ENCODE measurements around the gene MAPK4.
"Not testable (repeated sequence)": the region's sequence is repeated elsewhere in the genome, so short reads cannot be mapped to it uniquely, and the experiment has no call there.

The MAPK4 gene

DNA sequence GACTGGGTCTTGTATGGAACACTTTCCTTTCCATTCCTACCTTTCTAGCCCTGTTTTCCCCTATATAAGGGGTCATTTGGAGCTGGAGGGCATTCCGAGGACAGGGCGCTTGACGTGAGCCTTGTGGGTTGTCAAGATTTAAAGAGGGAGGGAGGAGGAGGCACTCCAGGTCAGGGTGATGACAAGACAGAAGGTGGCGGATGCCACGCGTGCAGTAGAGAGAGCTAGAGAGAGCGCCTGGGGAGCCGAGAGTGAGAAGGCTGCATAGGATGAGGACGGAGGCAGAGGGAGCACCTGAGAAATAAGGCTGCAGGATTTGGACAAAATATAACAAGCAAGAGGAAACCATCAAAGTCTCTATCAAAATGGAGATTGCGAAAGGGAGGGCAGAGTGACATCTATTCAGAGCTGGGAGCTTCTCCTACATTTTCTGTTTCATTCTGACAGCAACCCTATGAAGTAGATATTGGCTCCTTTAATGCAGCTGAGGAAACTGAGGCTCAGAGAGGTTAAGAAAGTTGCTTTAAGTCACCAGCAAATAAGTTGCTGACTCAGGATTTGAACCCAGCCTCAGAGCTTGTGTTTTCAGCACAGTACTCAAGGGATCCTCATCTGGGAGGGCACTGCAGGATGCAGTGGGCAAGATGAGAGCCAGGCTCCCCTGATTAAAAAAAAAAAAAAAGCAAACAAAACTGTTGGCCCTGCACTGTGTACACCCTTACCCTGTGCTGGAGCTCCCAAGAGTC, 135.7 kb downstream of the MAPK4 start:
- no peak for DNase-seq

DNA sequence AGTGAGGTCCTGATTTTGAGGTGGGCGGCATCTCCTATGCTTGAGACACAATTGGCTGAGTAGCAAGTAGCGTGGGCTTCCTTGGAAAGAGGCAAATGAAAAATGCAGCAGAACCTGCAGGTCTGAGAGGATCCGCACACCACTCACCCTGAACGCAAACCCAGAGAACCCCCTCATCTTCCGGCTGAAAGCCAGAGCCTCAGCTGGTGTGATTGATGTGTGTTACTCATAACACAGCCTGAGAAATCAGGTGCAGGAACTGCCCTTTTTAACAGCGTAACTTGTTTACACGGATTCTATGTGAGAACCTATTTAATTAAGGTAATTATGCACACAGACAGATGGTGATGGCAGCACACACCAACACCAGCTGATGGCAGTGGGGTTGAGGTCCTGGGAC, 136.5 kb downstream of the MAPK4 start:
- no peak for DNase-seq

DNA sequence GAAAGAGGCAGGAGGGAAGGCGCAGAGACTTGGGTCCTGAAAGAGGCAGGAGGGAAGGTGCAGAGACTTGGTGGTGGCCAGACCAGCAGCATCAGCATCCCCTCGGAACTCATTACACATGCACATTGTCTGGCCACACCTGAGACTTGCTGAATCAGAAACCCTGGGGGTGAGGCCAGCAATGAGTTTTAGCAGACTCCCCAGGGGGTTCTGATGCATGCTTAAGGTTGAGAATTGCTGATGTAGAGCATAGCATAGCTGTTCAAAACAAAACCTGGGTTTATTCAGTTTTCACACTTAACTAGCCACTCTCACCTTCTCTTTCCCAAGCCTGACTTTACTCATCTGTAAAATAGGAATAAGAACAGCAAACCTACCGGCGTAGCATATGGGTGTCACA, 137.0 kb downstream of the MAPK4 start:
- no peak for DNase-seq

DNA sequence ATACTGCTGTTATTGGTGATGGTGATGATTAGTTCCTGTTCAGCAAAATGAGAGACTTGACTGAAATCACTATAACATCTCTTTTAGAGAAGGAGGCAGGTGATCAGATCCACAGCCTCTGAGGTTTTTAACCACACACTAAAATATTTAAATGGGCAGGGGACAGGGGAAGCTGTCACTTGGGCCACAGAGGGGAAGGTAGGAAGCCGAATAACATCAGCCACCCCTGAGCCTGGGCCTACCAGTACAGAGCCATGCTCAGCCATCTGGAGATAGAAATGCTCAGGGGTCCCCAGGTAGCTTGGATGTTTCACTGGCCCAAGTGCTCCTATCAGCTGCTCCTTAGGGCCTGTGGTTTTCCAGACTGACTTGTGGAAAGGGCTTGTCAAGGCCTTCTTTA, 137.6 kb downstream of the MAPK4 start:
- no peak for DNase-seq

DNA sequence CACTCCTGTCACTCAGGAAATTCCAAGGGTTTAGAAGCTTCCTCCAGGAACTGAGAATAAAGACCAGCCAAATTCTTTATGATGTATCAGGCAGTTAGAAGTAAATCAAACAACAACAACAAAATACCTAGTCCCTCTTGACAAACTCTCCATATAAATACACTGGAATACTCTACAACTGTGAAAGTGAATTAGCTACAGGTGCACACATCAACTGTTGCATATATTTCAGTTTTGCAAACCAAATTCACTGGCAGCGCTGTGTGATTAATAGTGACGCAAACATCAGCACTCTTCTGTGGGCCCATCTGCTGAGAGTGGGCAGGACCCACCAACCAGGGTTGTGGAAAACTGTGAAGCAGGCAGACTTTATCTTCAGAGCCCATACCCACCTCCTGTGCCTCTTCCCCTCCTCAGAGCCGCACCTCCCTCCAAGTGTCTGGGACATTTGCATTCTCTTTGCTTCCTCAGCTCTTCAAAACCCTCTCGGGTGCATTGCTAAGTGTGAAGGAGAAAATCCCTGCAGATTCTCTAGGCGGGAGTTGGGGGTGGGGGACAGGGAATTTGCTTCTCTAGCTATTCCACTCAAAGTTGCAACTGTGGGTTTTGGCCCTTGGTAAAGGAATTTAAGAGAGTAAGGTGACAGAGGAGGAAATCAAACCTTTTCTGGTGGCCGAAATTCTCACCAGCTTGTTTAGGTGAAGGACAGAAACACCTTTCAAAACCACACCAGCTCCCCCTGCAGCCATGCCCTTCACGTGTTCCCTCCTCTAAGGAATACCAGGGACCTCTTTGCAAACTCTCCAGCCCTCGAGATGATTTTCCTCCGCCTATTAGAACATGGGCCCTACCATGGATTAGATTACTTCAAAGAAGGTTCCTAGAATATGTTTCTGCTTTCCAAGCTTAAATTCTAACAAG, 140.6 kb downstream of the MAPK4 start:
- DNase-seq = no peak

DNA sequence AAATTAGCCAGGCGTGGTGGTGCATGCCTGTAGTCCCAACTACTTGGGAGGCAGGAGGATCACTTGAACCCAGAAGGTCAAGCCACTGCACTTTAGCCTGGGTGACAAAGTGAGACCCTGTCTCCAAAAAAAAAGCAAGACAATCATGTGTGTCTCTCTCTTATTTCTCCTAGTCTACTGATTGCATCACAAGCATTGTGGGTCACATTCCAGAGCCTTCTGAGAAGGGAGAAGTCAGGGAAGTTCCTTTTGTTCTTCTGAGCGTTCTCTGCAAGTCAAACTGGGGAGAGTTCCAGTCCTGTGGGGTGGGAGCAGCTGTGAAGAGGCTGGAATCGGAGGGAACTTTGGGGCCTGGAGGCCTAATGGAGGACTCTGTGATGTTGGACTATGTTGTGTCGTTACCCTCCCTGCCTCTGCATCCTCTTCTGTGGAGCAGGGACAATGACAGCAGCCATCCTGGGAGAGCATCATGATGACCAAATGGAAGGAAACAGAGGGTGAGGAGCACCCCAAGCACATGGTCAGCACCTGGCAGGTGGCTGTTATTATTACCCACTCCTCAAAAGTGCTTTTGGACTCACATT, 144.6 kb downstream of the MAPK4 start:
- DNase-seq = no peak

DNA sequence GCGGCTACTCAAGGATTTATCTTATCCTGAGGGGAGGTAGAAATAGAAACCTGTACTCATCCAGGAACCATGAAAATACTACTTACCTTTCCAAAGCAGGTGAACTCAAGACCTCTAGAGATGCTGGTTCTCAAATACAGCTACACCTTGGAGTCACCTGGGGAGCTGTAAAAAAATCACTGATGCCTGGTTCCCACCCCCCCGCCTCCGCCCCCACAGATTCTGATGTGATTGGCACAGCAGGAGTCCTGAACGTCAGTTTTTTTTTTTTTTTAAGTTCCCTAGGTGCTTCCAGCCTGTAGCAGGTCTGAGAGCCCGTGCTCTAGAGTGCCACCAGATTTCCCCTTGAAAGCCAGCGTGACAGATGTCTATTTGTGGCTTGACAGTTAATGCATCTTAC, 146.3 kb downstream of the MAPK4 start:
- no peak for DNase-seq

DNA sequence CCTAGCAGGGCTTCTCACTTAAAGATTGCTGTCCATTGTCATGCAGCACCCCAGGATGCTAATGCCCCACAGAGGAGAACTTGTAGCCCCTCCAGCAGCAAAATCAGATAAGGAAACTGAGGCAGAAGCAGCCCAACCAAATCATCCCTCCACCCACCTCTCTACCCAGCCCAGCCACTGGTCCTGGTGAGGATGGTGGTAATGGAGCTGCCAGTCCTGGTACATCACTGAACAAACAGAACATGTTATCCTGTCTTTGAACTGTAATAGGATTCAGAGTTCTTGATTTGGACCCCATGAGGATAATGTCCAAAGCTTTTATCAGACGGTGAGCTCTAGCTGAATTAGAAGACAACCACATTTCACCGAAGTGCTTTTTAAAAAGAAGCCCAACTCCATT, 146.8 kb downstream of the MAPK4 start:
- DNase-seq = no peak

DNA sequence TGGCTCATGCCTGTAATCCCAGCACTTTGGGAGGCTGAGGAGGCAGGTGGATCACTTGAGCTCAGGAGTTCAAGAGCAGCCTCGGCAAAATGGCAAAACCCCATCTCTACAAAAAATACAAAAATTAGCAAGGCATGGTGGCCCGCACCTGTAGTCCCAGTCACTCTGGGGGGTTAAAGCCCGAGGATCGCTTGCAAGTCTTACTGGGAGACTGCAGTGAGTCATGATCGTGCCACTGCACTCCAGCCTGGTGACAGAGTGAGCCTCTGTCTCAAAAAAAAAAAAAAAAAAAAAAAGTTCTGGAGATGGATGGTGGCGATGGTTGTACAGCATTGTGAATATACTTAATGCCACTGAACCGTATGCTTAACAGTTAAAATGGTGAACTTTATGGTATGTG, 147.4 kb downstream of the MAPK4 start:
- not testable (repeated sequence) for DNase-seq

DNA sequence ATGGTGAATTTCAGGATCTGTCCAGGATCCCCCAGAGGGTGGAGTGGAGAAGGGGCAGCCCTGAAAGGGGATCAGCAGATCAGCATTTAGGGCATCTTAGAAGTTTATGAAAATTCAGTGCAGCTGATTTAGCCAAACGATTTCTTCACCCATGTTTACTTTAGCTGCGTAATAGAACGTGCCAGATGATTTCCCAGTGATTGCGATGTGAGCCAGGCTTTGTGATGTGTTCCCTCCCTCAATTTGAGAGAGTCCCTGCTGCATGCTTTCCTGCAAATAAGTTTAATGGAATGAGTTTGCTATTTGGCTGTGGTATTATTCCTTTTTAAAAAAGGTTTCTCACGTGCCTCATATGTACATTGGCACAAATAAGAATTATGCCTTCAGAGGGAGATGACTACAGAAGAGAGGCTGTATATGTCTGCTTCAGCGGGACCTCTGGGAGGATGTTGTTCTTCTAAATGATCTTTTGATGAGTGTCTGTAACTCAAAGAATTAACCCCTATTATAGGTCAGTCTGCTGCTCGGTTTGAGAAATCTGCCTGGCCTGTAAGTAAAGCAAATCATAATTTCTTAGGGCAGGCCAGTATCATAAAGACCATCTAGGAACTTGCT, 148.1 kb downstream of the MAPK4 start:
- no peak for DNase-seq

DNA sequence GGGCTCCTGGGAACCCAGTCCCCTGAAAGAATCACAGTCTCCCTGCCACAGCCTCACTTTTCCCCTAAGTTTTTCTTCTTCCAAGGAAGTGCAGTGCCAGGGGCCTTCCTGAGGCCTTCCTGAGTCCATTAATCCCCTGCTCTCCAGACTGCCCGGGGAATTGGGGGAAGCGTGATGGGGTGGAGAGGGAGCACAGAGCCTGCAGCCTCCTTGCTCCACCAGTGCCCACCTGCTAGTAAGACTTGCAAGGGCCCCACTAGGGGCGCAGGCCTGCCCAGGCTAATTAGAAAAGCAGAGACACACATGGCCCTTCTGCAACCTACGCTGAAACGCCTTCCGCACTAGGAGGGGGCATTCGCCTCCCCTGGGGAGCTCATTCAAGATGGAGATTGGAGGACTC, 149.3 kb downstream of the MAPK4 start:
- no peak for DNase-seq

DNA sequence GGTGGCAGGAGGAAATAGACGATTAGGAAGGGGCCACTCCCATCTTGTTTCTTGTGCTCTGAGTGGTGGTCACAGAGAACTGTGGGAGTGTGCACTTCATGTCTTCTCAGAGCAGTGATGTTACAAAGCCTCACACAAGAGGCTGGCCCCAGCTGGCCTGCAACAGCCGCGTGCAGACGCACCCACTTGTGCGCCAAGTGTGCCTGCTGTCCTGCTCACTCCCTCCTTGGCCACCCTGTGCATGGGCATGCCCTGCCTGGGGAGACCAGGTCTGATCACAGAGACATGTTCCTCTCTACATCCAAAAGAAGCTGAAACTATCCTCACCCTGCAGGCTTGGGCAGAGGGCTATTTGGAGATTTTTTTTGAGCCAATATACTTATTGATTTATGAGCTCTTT, 151.5 kb downstream of the MAPK4 start:
- DNase-seq = no peak

DNA sequence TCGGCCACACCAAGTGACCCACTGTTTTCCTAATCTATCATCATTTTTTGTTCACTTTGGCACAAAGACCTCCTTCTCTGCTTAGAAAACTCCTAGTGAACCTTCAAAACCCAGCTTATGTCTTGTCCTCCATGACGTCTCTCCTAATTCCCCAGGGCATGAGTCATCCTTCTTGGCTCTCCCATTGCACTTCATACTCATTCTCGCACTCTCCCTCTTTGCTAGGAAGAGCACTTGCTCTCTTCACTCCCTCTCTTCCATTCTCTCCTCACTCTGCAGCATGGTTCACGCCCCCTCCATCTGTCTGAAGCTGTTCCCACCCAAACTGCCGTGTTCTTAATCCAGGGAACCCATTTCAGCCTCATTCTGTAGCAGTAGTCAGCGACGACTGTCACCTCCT, 156.0 kb downstream of the MAPK4 start:
- DNase-seq = no peak

DNA sequence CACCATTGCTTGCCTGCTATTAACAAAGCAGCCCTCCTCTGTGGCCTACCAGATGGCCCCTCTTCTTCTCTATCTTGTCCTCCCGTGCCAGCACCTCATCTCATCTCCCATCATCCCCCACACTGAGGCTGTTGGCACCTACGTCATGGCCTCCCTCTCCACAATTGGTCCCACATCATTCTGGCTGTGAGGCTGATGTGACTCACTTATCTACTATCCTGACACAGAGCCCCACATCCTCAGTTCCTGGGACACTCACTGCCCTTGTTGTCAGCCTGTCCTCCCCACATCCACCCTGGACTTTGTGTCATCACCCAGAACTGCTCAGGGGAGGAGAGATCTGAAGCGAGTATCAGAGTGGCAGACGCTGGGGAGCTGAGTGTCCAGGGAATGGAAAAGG, 157.0 kb downstream of the MAPK4 start:
- DNase-seq = no peak

DNA sequence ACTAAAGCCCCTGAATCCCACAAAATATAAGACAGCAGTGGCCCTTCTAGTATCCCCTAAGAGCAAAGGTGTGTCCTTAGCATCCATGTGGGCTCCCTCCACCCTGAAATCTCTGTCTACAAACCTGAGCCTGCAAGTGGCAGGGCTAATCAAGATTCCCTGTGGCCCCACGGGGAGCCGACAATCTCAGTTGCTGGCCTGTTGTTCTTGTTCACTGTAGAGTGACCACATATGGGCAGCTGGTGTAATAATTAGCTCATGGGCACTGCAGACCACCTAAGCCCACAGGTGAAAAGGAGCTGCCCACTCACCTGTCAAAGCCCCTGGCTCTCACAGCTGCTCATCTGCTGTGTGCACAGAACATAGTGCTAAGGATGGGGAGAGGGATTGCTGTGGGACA, 157.7 kb downstream of the MAPK4 start:
- no peak for DNase-seq

DNA sequence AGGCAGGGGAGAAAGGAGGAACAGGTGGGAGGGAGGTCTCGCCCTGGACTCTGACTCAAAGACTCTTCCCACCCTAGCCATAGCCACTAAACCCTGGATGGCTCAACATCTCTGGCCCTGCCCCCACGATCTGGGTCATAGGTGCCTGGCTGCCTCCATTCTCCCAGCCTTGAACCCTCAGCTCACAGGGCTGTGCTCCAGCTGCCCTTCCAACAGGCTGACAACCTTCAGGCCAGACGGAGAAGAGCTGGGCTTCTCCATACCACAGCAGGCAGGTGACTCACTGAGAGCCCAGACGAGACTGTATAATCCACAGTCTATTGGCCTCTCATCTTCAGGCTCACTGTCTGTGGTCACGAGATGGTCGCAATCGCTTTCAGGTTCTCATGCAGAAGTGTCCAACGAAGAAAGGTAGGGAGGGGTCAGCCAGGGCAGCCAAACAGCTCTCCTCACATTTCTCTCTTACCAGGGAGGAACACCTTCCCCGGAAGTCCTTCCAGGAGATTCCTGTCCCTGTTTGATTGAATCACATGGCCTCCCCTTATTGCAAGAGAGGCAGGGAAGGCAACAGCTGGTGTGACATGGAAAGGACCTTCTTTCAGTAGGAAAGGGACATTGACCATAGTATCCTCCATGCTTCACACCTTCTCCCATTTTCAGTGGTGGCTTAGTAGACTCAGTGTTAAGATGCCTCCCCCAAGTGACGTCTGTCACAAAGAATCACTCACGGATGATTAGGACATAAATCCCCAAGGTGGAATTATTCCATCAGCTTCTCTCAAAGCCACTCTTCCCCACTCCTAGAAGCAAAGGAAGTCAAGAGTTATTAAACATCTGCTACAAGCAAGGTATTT, 159.8 kb downstream of the MAPK4 start:
- DNase-seq = no peak

DNA sequence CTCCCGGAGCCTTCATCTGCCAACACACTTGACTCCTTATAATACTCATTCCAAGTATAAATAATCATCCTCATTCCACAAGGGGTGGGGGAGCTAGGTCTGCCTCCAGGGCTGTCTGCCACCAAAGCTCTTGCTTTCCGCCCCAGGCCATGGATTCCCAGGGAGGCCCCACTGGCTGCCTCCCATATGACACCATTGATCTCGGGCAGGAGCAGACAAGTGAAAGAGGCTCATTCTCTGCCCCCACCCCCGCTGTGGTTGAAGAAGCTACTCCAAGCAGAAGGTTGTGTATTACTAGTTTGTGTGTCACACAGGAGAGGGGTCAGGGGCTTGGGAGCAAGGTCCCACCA, 160.4 kb downstream of the MAPK4 start:
- no peak for DNase-seq

DNA sequence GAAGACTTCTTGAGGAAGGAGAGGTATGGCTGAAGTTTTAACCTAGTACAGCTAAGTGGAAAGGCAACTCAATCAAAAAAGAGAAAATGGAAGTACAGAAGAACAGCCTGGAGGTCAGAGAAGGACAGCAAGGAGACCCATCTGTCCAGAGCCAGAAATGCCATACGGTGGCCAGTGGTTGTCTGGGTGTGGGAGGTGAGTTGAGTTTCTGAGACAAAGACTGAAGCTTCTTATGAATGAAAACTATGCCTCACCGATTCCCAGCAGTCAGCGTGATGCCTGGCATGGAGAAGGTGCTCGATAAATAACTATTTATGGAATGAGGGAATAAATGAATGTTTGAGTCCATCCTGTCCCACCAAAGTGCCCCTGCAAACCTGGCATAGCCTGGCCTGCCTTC, 161.1 kb downstream of the MAPK4 start:
- DNase-seq = no peak

DNA sequence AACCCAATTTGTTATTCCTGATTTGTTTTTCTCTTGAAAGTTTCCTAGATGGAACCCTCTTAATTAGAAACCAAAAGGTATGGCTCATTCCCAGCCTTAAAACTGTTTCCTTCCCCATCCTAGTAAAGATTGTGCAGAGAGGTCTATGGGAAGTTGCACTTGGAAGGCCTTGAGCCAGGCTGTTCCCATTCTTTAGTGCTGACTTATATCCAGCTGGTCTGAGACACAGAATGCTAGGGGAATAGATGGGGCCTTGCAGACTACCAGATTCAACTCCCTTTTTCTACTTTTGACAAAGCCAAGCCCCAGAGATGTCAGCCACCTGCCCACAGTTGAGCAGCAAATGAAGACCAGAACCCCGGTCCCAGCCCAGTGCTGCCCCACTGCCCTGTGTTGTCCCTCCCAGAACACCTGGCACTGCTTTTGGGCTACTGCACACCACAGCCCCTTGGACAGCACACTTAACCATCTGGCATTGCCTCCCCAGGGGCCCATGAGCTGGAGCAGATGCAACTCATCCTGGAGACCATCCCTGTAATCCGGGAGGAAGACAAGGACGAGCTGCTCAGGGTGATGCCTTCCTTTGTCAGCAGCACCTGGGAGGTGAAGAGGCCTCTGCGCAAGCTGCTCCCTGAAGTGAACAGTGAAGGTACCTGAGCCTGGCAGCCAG, 161.7 kb downstream of the MAPK4 start:
- no peak for DNase-seq

DNA sequence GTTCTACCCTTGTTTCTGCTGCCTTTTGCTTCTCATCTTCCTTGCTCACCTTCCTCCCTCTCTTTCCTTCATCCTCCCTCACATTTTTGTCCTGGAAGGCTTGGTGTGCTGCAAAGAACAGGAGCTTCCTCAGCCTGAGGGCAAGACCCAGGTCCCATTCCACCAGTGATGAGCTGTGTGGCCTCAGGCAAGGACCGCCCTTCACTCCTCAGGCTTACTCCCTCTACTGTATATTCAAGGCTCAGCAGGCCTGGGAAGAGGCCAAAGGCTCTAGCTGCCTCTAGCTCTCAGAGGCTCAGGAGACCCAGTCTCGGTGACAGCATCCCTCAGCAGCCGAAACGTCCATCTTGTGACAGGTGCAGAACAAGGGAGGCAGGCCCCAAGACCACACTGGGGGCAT, 162.4 kb downstream of the MAPK4 start:
- no peak for DNase-seq

DNA sequence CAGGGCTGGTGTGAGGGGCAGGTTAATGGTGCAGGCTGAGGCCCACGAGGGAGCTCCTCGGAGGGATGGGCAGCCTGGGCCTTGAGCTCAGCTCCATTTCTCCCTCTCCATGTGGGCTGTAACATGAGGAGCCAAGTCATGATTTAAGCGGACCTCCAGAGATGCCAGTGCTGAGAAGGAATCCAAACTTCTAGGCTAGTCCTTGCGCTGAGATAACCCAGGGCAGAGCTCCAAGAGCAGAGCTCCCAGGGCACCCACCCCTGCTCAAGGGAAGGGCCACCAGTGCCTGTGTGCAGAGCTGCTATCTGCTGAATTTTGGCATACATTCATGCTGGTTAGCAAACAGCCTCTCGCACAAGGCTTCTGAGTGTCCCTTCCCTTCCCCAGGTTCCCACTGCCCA, 164.9 kb downstream of the MAPK4 start:
- DNase-seq = no peak
